Lung (tissue), 12 donors: ENCODE results near the gene CORO7. TPM values are rescaled to one million over a fixed set of nuclear protein-coding genes. Genes with fewer than 3 reads are reported as not detected.

Experiments
- ATAC-seq: fragments of 200-7000 bp; cut with Tn5 transposase; one replicate; pipeline ENCODE4 v1.9.1; 2020; ENCODE audit warnings: moderate number of reproducible peaks; ENCODE audit not compliant: insufficient read depth, low FRiP score
- DNase-seq, 3 donors: peaks; one replicate each; pipeline ENCODE4 v3.0.0-alpha.2; 2013 to 2017
- H3K27ac ChIP-seq, 2 donors: one replicate each; pipeline ENCODE4 v1.5.1; 2013; ENCODE audit warnings: mild to moderate bottlenecking in 2 of 2, moderate library complexity in 2 of 2, control low read depth in 1 of 2, inconsistent platforms in 1 of 2, low read depth in 1 of 2, low read length in 1 of 2
- H3K27me3 ChIP-seq, 3 donors: one replicate each; pipeline ENCODE4 v1.5.1; 2013; ENCODE audit warnings: low read length in 2 of 3; ENCODE audit not compliant: control insufficient read depth in 3 of 3, insufficient read depth in 3 of 3
- H3K36me3 ChIP-seq, 4 donors: one replicate each; pipeline ENCODE4 v1.5.1; 2013; ENCODE audit warnings: low read length in 4 of 4, mild to moderate bottlenecking in 1 of 4, moderate library complexity in 1 of 4; ENCODE audit not compliant: control insufficient read depth in 4 of 4, insufficient read depth in 4 of 4
- H3K4me1 ChIP-seq, 5 donors: one replicate each; pipeline ENCODE4 v1.5.1; 2013; ENCODE audit warnings: low read length in 5 of 5, mild to moderate bottlenecking in 2 of 5, moderate library complexity in 1 of 5; ENCODE audit not compliant: control insufficient read depth in 5 of 5, insufficient read depth in 5 of 5
- H3K4me3 ChIP-seq: one replicate; pipeline ENCODE4 v1.5.1; 2013; ENCODE audit warnings: mild to moderate bottlenecking, control low read depth, moderate library complexity
- H3K9ac ChIP-seq, 2 donors: one replicate each; pipeline ENCODE4 v1.5.1; 2013; ENCODE audit warnings: low read length in 2 of 2, control low read depth in 1 of 2; ENCODE audit not compliant: insufficient read depth in 1 of 2
- H3K9me3 ChIP-seq, 4 donors: one replicate each; pipeline ENCODE4 v1.5.1; 2013; ENCODE audit warnings: low read length in 3 of 4, mild to moderate bottlenecking in 1 of 4, moderate library complexity in 1 of 4; ENCODE audit not compliant: control insufficient read depth in 4 of 4, insufficient read depth in 3 of 4
- WGBS, 2 donors: extraction: QIAGEN DNeasy Blood & Tissue Kit; methylation state at CpG; one replicate each; pipeline ENCODE4 v1.1.7; 2013; 5-methylcytosine and 5-hydroxymethylcytosine counted together
- polyA plus RNA-seq, 2 donors: library from polyadenylated mRNA; stranded (reverse); fragments of 200-250 nt; gene quantifications; one replicate each; pipeline ENCODE4 v1.2.1, GENCODE V29; 2013
- total RNA-seq, 2 donors: library from RNA; depleted of rRNA in 1 of 2; stranded (reverse); fragments of >200 nt in 1 of 2; gene quantifications; one replicate each; pipeline ENCODE4 v1.2.1, GENCODE V29; 2014 to 2021
- TF ChIP-seq, protein P1 (sequence below): IDR thresholded peaks from 2 replicates; pipeline ENCODE4 v1.5.1; 2012; ENCODE audit warnings: mild to moderate bottlenecking; ENCODE audit errors: control extremely low read depth, extremely low read depth
- donor health status: control.
- donor health status: control.
- donor health status: Bipolar disorder and iron deficiency.
- donor health status: healthy.
- donor health status: DM: yes; HTN: yes; CAD: no.

CORO7 gene
- total and polyA plus RNA-seq, 4 donors, result 27.8 to 86.2 (median 46.1) TPM

DNA sequence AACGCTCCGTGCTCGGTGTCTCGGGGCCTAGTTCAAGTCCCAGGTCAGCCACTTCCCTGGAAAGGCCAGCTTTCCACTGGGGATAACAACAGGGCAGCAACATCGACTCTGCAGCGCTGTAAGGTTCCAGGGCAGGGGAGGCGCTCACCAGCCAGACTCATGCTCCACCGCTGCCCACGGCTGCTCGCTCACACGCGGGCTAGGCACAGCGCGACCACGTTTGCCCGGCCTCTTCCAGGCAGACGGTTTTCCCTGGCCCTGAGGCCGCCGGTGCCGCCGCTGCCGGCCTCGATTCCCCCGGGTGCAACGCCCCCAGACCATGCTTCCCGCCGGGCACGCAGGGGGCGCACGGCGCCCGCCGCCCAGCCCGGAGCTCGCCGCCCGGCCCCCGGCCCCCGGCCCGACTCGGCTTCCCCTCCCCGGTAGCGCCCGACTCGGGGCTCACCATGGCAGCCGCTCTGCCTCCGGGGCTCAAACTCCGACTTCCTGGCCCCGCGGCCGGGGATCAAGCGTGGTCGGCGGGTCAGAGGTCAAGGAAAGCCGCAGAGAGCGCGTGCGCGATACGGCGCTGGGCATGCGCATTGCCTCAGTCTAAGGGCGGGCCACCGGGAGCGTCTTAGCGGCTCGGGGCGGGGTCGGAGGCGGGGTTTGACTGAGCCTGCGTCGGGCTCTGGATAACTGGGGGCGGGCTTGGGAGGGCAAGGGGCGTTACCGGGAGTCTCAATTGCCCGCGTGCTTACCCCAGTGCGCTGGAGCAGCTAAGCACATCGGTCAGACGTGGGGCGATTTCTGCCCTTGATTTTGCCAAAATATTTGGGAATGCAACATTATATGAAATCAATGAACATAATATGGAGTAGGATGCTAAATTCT, 65.4 kb downstream of the CORO7 start, which contains the start of gene PAM16:
Gene PAM16, minus strand, starts transcription at position 535 of the 873 bp plus-strand sequence. Its CDS starts 87 bp downstream, at position 448.
- Histone ChIP-seq H3K9ac (no peak within 1 kb of the TSS), H3K9me3 (no peaks in the 10 kb centered on the region), H3K4me3 (peak within 1 kb of the TSS; percentile 77), H3K27ac (peak within 1 kb of the TSS; percentile 80 to 88), H3K4me1 (peaks cover 0 to 12% (median 0%) of the 10 kb centered on the region in 5 donors), H3K27me3 (no peaks in the 10 kb centered on the region), H3K36me3 (peaks cover 0 to 9% (median 0%) of the 10 kb centered on the region in 4 donors)
- TF ChIP-seq, protein P1, sequence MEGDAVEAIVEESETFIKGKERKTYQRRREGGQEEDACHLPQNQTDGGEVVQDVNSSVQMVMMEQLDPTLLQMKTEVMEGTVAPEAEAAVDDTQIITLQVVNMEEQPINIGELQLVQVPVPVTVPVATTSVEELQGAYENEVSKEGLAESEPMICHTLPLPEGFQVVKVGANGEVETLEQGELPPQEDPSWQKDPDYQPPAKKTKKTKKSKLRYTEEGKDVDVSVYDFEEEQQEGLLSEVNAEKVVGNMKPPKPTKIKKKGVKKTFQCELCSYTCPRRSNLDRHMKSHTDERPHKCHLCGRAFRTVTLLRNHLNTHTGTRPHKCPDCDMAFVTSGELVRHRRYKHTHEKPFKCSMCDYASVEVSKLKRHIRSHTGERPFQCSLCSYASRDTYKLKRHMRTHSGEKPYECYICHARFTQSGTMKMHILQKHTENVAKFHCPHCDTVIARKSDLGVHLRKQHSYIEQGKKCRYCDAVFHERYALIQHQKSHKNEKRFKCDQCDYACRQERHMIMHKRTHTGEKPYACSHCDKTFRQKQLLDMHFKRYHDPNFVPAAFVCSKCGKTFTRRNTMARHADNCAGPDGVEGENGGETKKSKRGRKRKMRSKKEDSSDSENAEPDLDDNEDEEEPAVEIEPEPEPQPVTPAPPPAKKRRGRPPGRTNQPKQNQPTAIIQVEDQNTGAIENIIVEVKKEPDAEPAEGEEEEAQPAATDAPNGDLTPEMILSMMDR, result no peak
- DNase-seq (peak; percentile 95 to 97 (median 97)), ATAC-seq (peak; percentile 95)
- WGBS, 2 donors, result 0% methylated on average over 77 to 81 of the region's 81 CpGs

DNA sequence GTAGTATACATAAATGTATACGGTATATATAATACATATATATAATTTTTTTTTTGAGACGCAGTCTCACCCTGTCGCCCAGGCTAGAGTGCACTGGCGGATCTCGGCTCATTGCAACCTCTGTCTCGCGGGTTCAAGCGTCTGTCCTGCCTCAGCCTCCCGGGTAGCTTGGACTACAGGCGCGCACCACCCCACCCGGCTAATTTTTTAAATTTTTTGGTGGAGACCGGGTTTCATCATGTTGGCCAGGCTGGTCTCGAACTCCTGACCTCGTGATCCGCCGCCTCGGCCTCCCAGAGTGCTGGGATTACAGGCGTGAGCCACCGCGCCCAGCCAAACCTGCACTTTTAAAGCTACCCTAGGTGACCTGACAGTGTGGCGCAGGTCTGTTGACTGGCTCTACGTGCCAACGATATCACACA, 66.0 kb downstream of the CORO7 start:
- no peak for ATAC-seq
- DNase-seq, result no peak
- Histone ChIP-seq H3K36me3 (peaks cover 0 to 9% (median 0%) of the 10 kb centered on the region in 4 donors), H3K27me3 (no peaks in the 10 kb centered on the region), H3K27ac (peak overlapping the region; percentile 80 to 88), H3K9ac (no peak overlapping the region), H3K9me3 (no peaks in the 10 kb centered on the region), H3K4me3 (peak overlapping the region; percentile 77), H3K4me1 (peaks cover 0 to 12% (median 0%) of the 10 kb centered on the region in 5 donors)
- TF ChIP-seq, protein P1, result no peak
- WGBS, 2 donors, result 31 to 33% methylated on average over 24 of the region's 24 CpGs

DNA sequence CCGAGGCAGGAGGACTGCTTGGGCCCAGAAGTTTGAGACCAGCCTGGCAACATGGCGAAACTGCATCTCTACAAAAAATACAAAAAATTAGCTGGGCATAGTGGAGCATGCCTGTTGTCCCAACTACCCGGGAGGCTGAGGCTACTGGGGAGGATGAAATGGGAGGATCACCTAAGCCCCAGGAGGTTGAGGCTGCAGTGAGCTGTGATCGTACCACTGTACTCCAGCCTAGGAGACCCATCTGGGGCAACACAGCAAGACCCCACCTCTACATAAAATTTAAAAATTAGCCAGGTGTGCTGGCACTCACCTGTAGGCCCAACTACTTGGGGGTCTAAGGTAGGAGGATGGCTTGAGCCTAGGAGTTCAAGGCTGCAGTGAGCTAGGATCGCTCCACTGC, 67.1 kb downstream of the CORO7 start:
- WGBS, 2 donors, result 95 to 96% methylated on average over 5 of the region's 5 CpGs
- no peaks in the 10 kb centered on the region for H3K27me3 ChIP-seq
- H3K9me3 ChIP-seq, result no peaks in the 10 kb centered on the region
- peaks cover 0 to 2% (median 0%) of the 10 kb centered on the region in 4 donors for H3K36me3 ChIP-seq
- ATAC-seq, result no peak
- H3K4me3 ChIP-seq, result no peak overlapping the region
- H3K4me1 ChIP-seq, result peaks cover 0 to 12% (median 0%) of the 10 kb centered on the region in 5 donors
- H3K9ac ChIP-seq, result no peak overlapping the region
- no peak overlapping the region for H3K27ac ChIP-seq
- TF ChIP-seq, protein P1, result no peak
- no peak for DNase-seq
